ENCODE data around the gene PTMA.
"Not testable (repeated sequence)": the region's sequence is repeated elsewhere in the genome, so short reads cannot be mapped to it uniquely, and the experiment has no call there.

The PTMA gene, protein sequence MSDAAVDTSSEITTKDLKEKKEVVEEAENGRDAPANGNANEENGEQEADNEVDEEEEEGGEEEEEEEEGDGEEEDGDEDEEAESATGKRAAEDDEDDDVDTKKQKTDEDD

DNA sequence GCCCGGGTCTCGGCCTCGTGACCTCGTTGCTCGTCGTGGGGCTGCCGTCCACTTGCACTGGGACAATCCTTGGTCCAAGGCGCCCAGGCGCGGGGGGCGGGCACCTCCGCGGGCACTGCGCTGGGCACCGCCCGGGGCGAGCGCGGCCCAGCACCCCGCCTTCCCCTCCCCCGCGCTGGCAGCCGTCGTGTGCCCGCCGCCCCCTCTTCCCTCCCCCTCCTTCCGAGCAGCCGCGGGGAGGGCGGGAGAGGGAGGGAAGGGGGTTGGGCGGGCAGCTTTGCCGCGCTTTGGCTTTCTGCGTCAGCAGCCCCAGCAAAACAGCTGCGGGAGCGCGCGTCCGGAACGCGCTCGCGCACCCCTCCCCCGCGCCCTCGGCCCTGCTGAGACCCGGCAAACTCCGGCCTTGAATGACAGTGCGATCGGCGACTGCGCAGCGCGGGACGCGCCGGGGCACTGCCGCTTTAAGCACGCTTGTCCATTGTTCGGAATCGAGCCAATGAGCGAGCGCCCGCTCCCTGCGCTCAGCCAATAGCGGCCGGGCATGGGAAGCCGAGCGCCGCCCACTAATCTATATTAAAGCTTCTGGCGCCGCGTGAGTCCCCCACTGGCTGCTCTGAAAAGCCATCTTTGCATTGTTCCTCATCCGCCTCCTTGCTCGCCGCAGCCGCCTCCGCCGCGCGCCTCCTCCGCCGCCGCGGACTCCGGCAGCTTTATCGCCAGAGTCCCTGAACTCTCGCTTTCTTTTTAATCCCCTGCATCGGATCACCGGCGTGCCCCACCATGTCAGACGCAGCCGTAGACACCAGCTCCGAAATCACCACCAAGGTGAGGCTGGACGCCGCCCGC, at the start of gene PTMA:
Gene PTMA (plus strand): TSS at position 599 of the 846 bp plus-strand sequence. CDS start 182 bp downstream, at position 781.
- DNase-seq (ENCODE audit: low read depth in 2 of 2, low spot score in 1 of 2) = peak; percentile 96 to 99

DNA sequence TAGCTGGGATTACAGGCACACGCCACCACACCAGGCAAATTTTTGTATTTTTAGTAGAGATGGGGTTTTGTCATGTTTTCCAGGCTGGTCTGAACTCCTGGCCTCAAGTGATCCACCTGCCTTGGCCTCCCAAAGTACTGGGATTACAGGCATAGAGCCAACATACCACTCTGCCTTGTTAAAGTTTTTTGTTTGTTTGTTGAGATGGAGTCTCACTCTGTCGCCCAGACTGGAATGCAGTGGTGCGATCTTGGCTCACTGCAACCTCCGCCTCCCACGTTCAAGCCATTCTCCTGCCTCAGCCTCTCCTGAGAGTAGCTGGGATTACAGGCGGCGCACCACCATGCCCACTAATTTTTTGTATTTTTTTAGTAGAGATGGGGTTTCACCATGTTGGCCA, 48.3 kb upstream of the PTMA start:
- DNase-seq (ENCODE audit: low read depth in 2 of 2, low spot score in 1 of 2) = not testable (repeated sequence)

DNA sequence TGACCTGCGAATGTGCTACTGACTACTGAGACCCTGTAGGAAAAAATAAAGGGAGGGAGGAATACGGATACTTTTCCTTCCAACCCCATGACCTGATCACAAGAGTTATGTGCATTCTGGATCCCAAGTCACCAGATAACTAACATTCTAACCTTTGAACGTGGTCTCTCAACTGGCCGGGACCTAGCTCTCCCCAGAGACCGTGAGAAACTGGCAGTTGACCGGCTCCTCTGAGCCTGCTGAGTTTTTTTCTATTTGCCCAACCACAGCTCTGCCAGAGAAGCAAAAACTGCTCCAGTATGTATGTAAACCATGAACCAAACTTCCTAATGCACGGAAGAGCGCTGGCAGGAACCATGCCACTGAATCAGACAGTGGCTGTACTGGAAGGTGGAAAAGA, 47.5 kb upstream of the PTMA start:
- DNase-seq (ENCODE audit: low read depth in 2 of 2, low spot score in 1 of 2) = no peak

DNA sequence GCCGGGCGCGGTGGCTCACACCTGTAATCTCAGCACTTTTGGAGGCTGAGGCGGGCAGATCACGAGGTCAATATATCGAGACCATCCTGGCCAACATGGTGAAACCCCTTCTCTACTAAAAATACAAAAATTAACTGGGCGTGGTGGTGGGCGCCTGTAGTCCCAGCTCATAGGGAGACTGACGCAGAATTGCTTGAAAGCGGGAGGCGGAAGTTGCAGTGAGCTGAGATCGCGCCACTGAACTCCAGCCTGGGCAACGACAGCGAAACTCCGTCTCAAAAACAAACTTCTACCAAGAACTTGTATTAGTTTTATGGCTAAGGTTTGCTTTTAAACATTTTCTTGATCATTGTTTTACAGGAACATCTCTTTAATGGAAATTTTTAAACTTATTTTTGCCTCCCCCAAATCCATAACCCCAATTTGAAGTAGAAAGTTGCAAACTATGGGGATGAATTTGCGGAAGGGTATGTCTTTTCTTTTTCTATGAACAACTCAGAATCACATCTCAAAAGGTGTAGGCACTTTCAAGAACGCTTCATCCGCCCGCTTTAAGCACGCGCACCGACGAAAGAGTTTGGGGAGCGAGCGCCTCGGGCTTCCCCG, 46.8 kb upstream of the PTMA start:
- no peak for DNase-seq (ENCODE audit: low read depth in 2 of 2, low spot score in 1 of 2)

DNA sequence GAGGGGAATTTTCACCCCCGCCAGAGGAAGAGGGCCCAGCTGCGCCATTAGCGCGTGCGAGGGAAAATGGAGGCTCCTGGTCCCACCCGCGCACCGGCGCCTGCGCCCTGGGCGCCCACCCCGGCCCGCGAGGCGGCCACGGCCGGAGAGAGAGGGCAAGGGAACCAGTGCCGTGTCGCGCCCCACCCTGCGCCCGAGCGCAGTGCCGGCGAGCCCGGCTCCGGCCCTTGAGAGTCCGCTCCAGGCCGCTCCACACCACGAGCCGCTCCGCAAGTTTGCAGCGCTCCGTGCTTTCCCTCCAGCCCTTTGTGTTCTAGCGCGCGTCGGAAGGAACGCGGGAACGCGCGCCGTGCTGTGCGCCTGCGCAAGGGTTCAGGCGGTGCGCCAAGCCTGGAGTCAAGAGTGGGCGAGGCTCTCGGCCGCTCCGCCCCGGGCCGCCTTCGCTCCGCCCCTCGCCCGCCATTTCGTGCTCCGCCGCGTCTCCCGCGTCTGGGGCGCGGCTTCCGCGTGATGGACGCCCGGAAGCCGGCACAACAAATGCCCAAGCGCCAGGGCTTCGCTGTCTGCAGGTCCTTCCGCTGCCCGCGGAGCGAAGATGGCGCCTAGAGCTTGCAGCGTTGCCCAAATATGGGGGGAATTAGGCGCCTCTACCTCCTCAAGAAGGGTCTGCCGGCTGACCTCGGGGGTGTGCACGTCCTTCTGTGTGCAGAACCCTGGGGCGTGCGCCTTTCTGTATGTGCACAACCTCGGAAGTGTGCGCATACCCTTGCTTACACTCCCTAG, 46.1 kb upstream of the PTMA start:
- peak; percentile 84 to 90 for DNase-seq (ENCODE audit: low read depth in 2 of 2, low spot score in 1 of 2)

DNA sequence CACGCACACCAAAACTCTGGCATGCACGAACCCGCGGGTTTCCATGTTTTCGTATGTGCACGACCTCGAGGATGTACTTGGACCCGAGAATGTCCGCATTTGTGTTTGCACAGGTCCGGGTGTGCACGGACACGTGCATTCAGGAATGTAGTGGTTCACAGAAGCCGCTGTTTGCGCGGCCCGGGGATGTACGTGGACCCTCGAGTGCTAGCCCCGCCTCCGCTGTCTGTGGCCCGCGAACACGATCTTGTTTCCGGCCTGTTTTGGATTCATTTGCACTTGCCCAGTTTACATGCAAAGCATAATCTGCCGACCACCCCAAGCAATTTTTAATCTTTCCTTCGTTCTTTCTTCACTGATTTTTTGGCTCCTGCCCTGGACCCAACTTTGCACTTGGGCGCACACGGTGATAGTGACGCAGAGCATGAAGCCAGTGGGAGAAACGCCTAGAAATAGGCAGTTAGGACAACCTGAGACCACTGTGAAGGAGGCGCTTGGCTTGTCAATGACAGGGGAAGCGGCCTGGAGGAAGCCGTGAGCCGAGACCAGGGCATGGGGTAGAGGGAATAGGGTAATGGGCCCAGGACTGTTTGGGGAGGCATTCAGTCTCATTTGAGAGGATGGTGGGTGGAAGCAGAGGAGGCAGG, 45.4 kb upstream of the PTMA start:
- DNase-seq (ENCODE audit: low read depth in 2 of 2, low spot score in 1 of 2) = no peak

DNA sequence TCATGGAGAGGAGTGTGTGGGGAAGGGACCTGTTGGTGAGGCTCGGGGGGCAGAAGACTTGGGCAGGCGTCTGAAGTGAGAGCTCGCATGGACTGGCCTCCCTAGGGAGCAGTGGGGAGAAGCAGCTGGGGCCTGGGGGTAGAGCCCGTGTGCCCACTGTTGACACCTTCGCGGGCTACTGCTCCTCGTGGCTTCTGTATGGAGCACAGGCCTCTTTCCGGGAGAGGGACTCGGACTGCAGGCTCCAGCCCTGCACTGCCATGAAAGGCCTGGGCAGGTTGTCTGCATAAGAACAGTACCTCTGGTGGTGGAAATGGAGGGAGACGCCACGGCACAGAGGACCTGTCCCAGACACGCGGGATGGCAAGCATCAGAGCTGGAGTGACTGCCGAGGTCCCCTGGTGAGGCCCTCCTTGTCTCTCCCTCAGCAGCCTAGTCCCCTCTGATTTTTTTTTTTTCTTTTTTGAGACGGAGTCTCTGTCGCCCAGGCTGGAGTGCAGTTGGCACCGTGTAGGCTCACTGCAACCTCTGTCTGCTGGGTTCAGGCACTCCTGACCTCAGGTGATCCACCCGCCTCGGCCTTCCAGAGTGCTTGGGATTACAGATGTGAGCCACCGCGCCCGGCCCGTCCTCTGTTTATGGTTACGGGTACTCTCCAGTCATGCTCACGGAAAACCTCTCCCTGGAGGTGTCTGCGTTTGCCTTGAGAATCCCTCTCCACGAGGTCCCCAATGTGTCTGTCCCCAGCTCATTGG, 44.7 kb upstream of the PTMA start:
- DNase-seq (ENCODE audit: low read depth in 2 of 2, low spot score in 1 of 2) = no peak

DNA sequence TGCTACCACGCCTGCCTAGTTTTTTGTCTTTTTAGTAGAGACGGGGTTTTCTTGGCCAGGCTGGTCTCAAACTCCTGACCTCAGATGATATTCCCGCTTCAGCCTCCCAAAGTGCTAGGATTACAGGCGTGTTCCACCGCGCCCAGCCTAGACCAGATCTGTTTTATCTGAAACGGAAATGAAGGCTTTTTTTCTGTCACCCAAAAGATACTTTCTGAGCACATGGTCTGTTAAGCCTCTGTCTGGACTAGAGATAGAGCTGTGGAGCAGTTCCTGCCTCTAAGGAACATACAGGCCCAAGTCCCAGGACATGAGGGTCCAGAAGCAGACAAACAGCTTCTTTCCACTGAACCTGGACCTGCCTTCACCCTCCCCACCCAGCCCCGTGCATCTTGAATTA, 43.6 kb upstream of the PTMA start:
- no peak for DNase-seq (ENCODE audit: low read depth in 2 of 2, low spot score in 1 of 2)

DNA sequence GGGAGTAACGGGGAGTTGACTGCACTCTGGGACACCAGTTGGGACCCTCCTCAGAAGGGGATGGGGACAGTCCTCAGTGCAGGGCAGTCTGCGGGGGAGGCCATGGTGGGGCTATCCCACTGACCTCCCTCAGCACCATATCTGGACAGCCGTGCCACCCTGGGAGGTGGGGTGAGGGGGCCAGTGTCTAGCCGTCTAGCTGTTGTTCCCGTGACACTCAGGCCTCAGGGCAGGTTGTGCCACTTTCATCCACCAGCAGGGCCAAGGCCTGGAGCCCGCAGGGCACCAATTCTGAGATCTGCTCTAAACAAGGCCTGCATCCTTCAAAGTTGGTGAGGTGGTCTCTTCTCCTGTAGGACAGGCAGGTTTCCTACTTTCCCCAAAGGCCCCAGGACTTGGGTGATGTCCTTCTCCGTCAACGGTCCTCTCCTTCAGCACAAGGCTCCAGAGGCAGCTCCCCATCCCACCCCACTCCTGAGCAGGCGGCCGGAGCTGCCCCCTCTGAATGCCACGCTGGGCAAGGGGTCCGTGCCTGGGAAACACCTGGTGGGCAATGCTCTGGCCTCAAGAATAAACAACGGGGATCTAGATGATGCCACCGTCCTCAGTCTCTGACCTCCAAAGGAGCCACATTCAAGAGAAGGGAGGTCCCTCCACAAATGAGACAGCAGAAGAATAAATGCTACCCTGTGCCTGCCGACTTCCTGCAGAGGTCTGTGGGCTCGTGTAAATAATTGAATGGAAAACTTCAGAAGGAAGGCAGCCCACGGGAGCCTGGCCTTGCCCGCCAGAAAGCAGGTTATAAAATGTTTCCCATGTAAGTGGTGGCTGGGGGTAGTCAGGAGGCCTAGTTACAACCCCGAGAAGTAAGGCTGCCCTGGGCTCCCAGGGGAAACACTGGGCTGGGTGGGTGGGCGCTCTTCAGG, 42.8 kb upstream of the PTMA start:
- no peak for DNase-seq (ENCODE audit: low read depth in 2 of 2, low spot score in 1 of 2)

DNA sequence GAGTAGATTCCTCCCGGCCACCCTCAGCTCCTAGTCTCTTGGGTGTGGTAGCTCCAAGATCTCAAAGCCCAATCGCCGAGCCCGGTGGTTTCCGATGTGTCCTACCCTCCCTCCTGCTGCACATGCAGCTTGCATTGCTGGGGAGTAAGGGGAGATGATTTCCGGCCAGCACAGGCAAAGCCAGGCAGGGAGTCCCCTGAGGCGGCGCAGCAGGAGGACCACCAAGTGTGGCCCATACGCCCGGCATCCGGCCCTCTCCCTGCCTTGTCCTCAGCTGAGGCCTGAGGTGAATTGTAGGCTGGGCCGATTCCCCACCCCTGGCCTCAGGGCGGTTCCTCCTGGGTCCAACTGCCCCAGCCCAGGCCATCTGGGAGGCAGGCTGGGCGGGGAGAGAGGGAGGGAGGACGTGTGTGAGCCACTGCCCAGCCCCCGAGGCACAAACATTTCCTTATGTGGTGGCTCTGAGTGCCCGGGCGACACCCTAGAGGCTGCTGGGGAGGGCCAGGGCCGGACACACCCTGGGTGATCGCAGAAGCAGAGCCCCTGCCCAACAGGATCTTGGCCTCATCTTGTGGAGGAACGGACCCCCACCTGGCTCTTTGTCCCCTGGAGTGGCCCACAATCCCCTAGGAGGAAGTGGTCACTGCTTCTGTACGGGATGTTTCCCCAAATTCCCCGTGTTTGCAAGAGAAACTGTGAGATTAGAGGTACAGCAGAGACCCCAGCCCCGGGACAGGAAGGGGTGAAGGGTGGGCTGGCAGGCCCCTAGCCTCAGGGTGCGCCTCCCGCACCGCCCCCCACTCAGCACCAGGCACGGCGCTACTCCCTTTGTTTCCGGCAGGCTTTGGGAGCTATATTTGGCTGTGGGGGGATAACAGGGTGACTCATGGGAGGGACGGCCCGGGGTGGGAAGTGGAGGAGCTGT, 41.9 kb upstream of the PTMA start:
- DNase-seq (ENCODE audit: low read depth in 2 of 2, low spot score in 1 of 2) = no peak

DNA sequence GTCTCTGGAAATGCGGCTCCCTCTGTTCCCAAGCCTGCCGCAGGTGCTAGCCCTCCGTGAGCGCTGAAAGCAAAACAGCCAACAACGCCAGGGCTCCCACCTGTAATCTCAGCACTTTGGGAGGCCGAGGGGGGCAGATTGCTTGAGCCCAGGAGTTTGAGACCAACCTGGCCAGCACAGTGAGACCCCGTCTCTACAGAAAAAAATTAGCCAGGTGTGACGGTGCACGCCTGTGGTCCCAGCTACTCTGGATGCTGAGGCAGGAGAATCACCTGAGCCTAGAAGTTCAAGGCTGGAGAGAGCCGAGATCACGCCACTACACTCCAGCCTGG, 41.3 kb upstream of the PTMA start:
- no peak for DNase-seq (ENCODE audit: low read depth in 2 of 2, low spot score in 1 of 2)

DNA sequence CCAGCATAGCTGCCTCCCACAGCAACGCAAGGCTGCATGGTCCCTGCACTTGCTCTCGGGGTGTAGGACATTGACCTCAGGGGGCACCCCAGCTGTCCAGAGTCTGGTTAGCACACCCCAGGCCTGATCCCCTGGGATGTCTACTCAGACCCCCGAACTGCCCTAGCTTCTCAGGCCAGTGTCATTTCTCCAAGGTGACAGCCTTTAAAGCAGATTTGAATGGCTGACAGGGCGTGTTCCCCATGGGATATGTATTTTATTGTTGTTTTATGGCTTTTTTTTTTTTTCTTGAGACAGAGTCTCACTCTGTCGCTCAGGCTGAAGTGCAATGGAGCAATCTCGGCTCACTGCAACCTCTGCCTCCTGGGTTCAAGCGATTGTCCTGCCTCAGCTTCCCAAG, 40.8 kb upstream of the PTMA start:
- no peak for DNase-seq (ENCODE audit: low read depth in 2 of 2, low spot score in 1 of 2)

DNA sequence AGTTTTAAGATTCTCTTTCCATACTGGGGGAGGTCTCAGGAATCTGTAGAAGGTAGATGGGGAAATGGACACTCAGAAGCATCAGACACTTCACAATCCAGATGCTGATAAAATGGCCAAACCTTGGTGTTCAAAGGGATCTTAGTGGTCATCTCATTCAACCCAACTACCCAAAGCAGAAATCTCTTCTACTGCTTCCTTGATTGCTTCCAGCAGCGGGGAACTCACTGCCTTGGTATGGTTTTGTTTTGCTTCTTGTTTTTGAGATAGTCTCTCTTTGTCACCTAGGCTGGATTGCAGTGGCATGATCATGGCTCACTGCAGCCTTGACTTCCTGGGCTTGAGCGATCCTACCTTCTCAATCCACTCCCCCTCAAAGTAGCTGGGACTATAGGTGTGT, 39.3 kb upstream of the PTMA start:
- DNase-seq (ENCODE audit: low read depth in 2 of 2, low spot score in 1 of 2) = no peak

DNA sequence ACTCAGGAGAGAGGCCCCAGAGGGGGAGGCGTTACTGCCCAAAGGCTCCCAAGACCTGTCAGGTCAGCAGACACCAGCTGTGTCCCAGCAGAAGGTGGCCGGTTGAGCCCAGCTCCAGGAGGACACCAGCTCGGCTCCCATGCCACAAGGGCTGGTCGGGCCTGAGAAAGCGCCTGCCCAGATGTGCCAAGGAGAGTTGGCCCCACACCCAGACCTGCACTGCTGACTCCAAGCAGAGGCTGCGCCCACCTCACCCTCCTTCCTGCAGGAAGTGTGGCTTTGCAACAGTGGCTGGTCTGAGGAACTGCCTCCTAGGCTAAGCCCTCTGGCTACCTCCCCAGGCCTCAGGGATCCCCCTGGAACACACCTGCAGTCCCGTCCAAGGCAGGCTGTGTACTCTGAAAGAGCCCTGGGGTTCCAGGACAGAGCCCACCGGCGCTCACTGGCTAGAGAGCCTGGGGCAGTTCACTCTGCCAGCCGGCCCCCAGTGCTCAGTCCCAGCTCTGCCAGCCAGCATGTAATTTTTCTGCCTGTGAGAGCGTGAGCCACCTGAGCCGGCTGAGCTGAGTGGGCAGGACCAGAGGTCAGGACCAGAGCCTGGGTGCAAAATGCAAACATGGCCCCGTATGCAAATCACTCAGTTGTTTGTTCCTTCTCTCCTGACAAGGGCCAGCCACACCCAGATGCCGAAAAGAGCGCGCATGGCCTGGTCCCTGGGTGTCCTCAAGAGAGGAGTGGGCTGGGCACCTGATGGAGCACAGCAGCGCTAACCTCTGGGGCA, 36.9 kb upstream of the PTMA start:
- no peak for DNase-seq (ENCODE audit: low read depth in 2 of 2, low spot score in 1 of 2)

DNA sequence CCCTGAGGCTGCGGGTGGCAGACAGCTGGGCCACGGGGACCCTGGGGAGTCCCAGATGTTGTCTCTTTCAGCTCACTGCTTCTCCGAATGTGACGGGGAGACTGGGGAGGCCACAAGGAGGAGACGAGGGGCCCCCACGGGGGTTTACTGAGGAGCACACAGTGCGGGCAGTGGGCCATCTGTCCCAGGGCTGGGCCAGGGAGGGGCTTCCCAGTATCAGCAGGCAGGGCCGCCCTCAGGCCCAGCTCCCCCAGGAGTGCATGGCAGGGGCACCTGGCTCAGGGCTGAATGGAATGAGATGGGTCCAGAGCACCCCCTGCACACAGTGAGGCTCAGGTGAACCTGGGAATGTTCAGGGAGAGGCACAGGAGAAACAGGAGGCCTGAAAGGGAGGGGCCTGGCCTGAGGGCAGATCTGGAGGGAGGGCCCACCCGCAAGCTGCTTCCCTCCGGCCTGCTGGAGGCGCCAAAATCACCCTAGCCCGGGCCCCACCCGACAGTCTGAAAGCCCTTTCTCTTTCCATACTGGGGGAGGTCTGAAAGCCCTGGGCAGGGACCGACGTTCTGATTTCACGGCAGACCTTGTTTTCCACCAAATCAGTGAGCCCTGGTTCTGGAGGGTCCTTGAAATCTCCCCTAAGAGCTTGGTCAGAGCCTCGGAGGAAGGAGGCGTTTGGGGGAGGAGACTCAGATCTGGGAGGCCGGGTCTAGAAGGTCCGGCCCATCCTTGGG, 35.5 kb upstream of the PTMA start:
- no peak for DNase-seq (ENCODE audit: low read depth in 2 of 2, low spot score in 1 of 2)

DNA sequence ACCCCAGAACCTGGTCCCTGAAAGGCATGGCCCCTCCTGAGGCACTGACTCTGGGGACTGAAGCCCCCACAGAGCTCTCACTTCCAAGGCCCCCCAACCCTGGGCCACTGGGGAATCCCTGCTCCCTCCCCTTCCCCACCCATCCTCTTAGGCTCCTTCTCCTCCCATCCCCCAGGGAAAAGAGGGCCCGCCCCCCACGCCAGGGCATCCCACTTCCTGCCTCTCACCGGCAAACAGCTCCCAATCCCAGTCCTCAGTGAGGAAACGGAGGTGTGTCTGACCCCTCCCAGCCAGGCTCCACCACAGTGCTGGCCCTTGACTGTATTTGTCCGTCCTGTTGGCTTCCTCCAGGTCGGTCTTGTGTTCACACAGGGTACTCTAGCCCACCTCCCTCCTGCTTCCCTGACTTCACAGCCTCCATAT, 35.0 kb upstream of the PTMA start:
- DNase-seq (ENCODE audit: low read depth in 2 of 2, low spot score in 1 of 2) = no peak
